IMR-90 (cell line): ENCODE data around the gene SDK1. TPM values are rescaled to one million over a fixed set of nuclear protein-coding genes. Genes with fewer than 3 reads are reported as not detected.

Experiments used
- ATAC-seq: fragments of 200-7000 bp; cut with Tn5 transposase; 2 replicates; pipeline ENCODE4 v1.9.1; 2020; ENCODE audit warnings: low read depth, mild to moderate bottlenecking, moderate library complexity
- BruUV-seq: library from RNA; stranded (reverse); fragments of 400-500 nt; replicated peaks from 2 replicates; lab custom pipeline; 2021; lab: Mats Ljungman, UMichigan
- CTCF ChIA-PET: fragments of 300-600 bp; formaldehyde crosslinking; extraction: SDS; loops from one replicate; lab custom pipeline; 2021; ENCODE audit warnings: antibody characterized with exemption; lab: Yijun Ruan, JAX
- POLR2A ChIA-PET: fragments of 300-600 bp; sonication (Branson Sonifier 250); formaldehyde crosslinking; loops from one replicate; lab custom pipeline; 2022; ENCODE audit warnings: antibody characterized with exemption; ENCODE audit not compliant: unreplicated experiment; lab: Charles Lee
- DNase-seq: peaks from one replicate; pipeline ENCODE4 v3.0.0; 2013
- H2AFZ ChIP-seq: replicated peaks from 2 replicates; pipeline ENCODE3; 2013; ENCODE audit warnings: low read length, mild to moderate bottlenecking; ENCODE audit not compliant: poor library complexity
- H2AK5ac ChIP-seq: 2 replicates; pipeline ENCODE4 v1.6.1; 2013; ENCODE audit warnings: low read depth, low read length, inconsistent platforms
- H2AK9ac ChIP-seq: replicated peaks from 2 replicates; pipeline ENCODE3; 2013; ENCODE audit warnings: mild to moderate bottlenecking, low read depth, low read length, moderate library complexity; ENCODE audit not compliant: poor library complexity
- H2BK120ac ChIP-seq: 2 replicates; pipeline ENCODE4 v1.6.1; 2013; ENCODE audit warnings: low read depth, low read length, inconsistent platforms
- H2BK15ac ChIP-seq: 3 replicates; pipeline ENCODE4 v1.6.1; 2013; ENCODE audit warnings: low read depth, low read length, inconsistent platforms
- H2BK20ac ChIP-seq: 2 replicates; pipeline ENCODE4 v1.6.1; 2013; ENCODE audit warnings: low read depth, mild to moderate bottlenecking, inconsistent platforms, low read length, moderate library complexity
- H2BK5ac ChIP-seq: 2 replicates; pipeline ENCODE4 v1.6.1; 2013; ENCODE audit warnings: mild to moderate bottlenecking, low read depth, low read length, inconsistent platforms; ENCODE audit not compliant: poor library complexity, severe bottlenecking
- H3K14ac ChIP-seq: replicated peaks from 2 replicates; pipeline ENCODE4 v1.6.1; 2013; ENCODE audit warnings: low read depth, low read length, inconsistent platforms
- H3K18ac ChIP-seq: 2 replicates; pipeline ENCODE4 v1.6.1; 2013; ENCODE audit warnings: low read depth, low read length, control low read depth
- H3K23ac ChIP-seq: 2 replicates; pipeline ENCODE4 v1.6.1; 2013; ENCODE audit warnings: low read depth, low read length, inconsistent platforms
- H3K27ac ChIP-seq: 2 replicates; pipeline ENCODE4 v1.5.1; 2013; ENCODE audit warnings: mild to moderate bottlenecking, control low read depth, low read length; ENCODE audit not compliant: insufficient read depth
- H3K27me3 ChIP-seq: 2 replicates; pipeline ENCODE4 v1.6.1; 2013; ENCODE audit warnings: low read length; ENCODE audit not compliant: control insufficient read depth, insufficient read depth
- H3K36me3 ChIP-seq: 2 replicates; pipeline ENCODE4 v1.6.1; 2013; ENCODE audit warnings: low read length, mixed read lengths; ENCODE audit not compliant: control insufficient read depth, insufficient read depth
- H3K4ac ChIP-seq: 2 replicates; pipeline ENCODE4 v1.6.1; 2013; ENCODE audit warnings: low read depth, low read length, inconsistent platforms
- H3K4me1 ChIP-seq: 2 replicates; pipeline ENCODE4 v1.6.1; 2013; ENCODE audit warnings: low read length, mixed read lengths; ENCODE audit not compliant: control insufficient read depth, insufficient read depth
- H3K4me2 ChIP-seq: 2 replicates; pipeline ENCODE4 v1.6.1; 2013; ENCODE audit warnings: low read depth, mild to moderate bottlenecking, control low read depth, low read length, moderate library complexity
- H3K4me3 ChIP-seq: 2 replicates; pipeline ENCODE4 v1.5.1; 2013; ENCODE audit warnings: low read depth, mild to moderate bottlenecking, control low read depth, low read length, moderate library complexity; ENCODE audit not compliant: insufficient read depth
- H3K56ac ChIP-seq: 2 replicates; pipeline ENCODE4 v1.6.1; 2013; ENCODE audit warnings: low read length, inconsistent platforms; ENCODE audit not compliant: insufficient read depth; ENCODE audit errors: extremely low read depth
- H3K79me1 ChIP-seq, 2 experiments: 2 replicates each; pipeline ENCODE4 v1.6.1; 2013; ENCODE audit warnings: low read length in 2 of 2, inconsistent platforms in 1 of 2, low read depth in 1 of 2
- H3K9ac ChIP-seq: 2 replicates; pipeline ENCODE4 v1.6.1; 2013; ENCODE audit warnings: low read depth, low read length, control low read depth
- H3K9me1 ChIP-seq: 2 replicates; pipeline ENCODE4 v1.6.1; 2013; ENCODE audit warnings: low read length, inconsistent platforms; ENCODE audit not compliant: insufficient read depth
- H3K9me3 ChIP-seq: 2 replicates; pipeline ENCODE4 v1.6.1; 2013; ENCODE audit warnings: low read length; ENCODE audit not compliant: control insufficient read depth, insufficient read depth
- H4K20me1 ChIP-seq: 2 replicates; pipeline ENCODE4 v1.6.1; 2013; ENCODE audit warnings: low read length, inconsistent platforms; ENCODE audit not compliant: insufficient read depth
- H4K5ac ChIP-seq: 2 replicates; pipeline ENCODE4 v1.6.1; 2013; ENCODE audit warnings: mild to moderate bottlenecking, low read depth, low read length, control low read depth
- H4K8ac ChIP-seq, 2 experiments: 2 replicates each; pipeline ENCODE4 v1.6.1; 2013; ENCODE audit warnings: low read depth in 2 of 2, low read length in 2 of 2, control low read depth in 1 of 2, inconsistent platforms in 1 of 2
- H4K91ac ChIP-seq: 2 replicates; pipeline ENCODE4 v1.6.1; 2013; ENCODE audit warnings: low read depth, low read length, inconsistent platforms; ENCODE audit not compliant: insufficient read depth
- BHLHE40 ChIP-seq: fragments of 150-350 bp; IDR thresholded peaks from 2 replicates; pipeline ENCODE4 v1.6.1; 2016; ENCODE audit warnings: mild to moderate bottlenecking, low read depth, low read length
- CEBPB ChIP-seq: IDR thresholded peaks from 2 replicates; pipeline ENCODE4 v1.6.1; 2012; ENCODE audit warnings: low read depth, low read length, improper control_type of control experiment
- CHD1 ChIP-seq: IDR thresholded peaks from 2 replicates; pipeline ENCODE4 v1.6.1; 2012; ENCODE audit warnings: low read depth, low read length, improper control_type of control experiment
- CTCF ChIP-seq: conservative IDR thresholded peaks from 2 replicates; pipeline ENCODE4 v1.5.1; 2012; ENCODE audit warnings: mild to moderate bottlenecking, low read depth, low read length, improper control_type of control experiment
- ELK1 ChIP-seq: fragments of 150-350 bp; IDR thresholded peaks from 2 replicates; pipeline ENCODE4 v1.6.1; 2016; ENCODE audit warnings: low read depth, mild to moderate bottlenecking, low read length, moderate library complexity, borderline replicate concordance
- FOS ChIP-seq: fragments of 150-350 bp; IDR thresholded peaks from 2 replicates; pipeline ENCODE4 v1.6.1; 2016; ENCODE audit warnings: low read depth, low read length
- MAFK ChIP-seq: IDR thresholded peaks from 2 replicates; pipeline ENCODE4 v1.6.1; 2012; ENCODE audit warnings: low read depth, low read length, improper control_type of control experiment
- MAZ ChIP-seq: IDR thresholded peaks from 2 replicates; pipeline ENCODE4 v1.6.1; 2012; ENCODE audit warnings: low read depth, mild to moderate bottlenecking, low read length, improper control_type of control experiment, moderate library complexity, borderline replicate concordance
- MXI1 ChIP-seq: IDR thresholded peaks from 2 replicates; pipeline ENCODE4 v1.6.1; 2012; ENCODE audit warnings: low read depth, mild to moderate bottlenecking, low read length, moderate library complexity, borderline replicate concordance
- NFE2L2 ChIP-seq: fragments of 150-350 bp; IDR thresholded peaks from 2 replicates; pipeline ENCODE4 v1.6.1; 2016; ENCODE audit warnings: low read depth, mild to moderate bottlenecking, low read length
- POLR2A ChIP-seq: IDR thresholded peaks from 2 replicates; pipeline ENCODE4 v1.6.1; 2012; ENCODE audit warnings: mild to moderate bottlenecking, low read depth, low read length
- RAD21 ChIP-seq: IDR thresholded peaks from 2 replicates; pipeline ENCODE4 v1.6.1; 2012; ENCODE audit warnings: low read length, improper control_type of control experiment
- RCOR1 ChIP-seq: IDR thresholded peaks from 2 replicates; pipeline ENCODE4 v1.6.1; 2012; ENCODE audit warnings: mild to moderate bottlenecking, low read length, improper control_type of control experiment; ENCODE audit not compliant: insufficient replicate concordance
- RFX5 ChIP-seq: IDR thresholded peaks from 2 replicates; pipeline ENCODE4 v1.8.0; 2012; ENCODE audit warnings: low read depth, mild to moderate bottlenecking, low read length, moderate library complexity
- SMC3 ChIP-seq: fragments of 150-350 bp; IDR thresholded peaks from 2 replicates; pipeline ENCODE4 v1.6.1; 2016; ENCODE audit warnings: low read depth, mild to moderate bottlenecking, antibody characterized with exemption, low read length, moderate library complexity
- USF2 ChIP-seq: fragments of 150-350 bp; IDR thresholded peaks from 2 replicates; pipeline ENCODE4 v1.6.1; 2017; ENCODE audit warnings: mild to moderate bottlenecking, antibody characterized with exemption, low read length, low read depth
- WGBS, 2 experiments: methylation state at CpG; one replicate each; pipeline versions ENCODE4 v1.1.5 to v1.1.7; 2013; ENCODE audit warnings: missing lambda C conversion rate in 2 of 2; ENCODE audit not compliant: insufficient read length in 1 of 2; ENCODE audit errors: extremely low coverage in 2 of 2; 5-methylcytosine and 5-hydroxymethylcytosine counted together
- dilution Hi-C: fragments of 300-500 bp; cut with HindIII; formaldehyde crosslinking; loops from one replicate; pipeline ENCODE4 v1.14.3; 2018; ENCODE audit warnings: low sequenced_read_pairs; ENCODE audit not compliant: unreplicated experiment
- in situ Hi-C: fragments of 300-500 bp; cut with MboI; formaldehyde crosslinking; loops from 3 replicates; pipeline ENCODE4 v1.14.3; 2019; ENCODE audit warnings: low sequenced_read_pairs, inconsistent platforms, mixed read lengths
- intact Hi-C: fragments of 100-400 bp; cut with micrococcal nuclease; formaldehyde crosslinking; loops from 2 replicates; pipeline ENCODE4 v1.10.0; 2022
- polyA plus RNA-seq, 3 experiments: library from polyadenylated mRNA; depleted of rRNA; stranded (reverse); fragments of >200 nt; gene quantifications; 2 replicates each; pipeline ENCODE4 v1.2.3, GENCODE V29; 2012; ENCODE audit warnings: low replicate concordance in 1 of 3
- total RNA-seq: library from RNA; depleted of rRNA; stranded (reverse); fragments of >200 nt; gene quantifications from 2 replicates; pipeline ENCODE4 v1.2.3, GENCODE V29; 2012

The SDK1 gene
- total and polyA plus RNA-seq, 2 of the 4 experiments (the other 2 are of a cell fraction), result 1.5 to 1.6 TPM

GRCh38 chr7:3374239-3374638 lies 73.2 kb downstream of the SDK1 start:
- Histone ChIP-seq H3K4me1 (no peaks in the 10 kb centered on the region), H2BK120ac (no peak overlapping the region), H3K23ac (no peak overlapping the region), H4K91ac (no peak overlapping the region), H3K4me2 (no peak overlapping the region), H3K4me3 (no peak overlapping the region), H3K9me3 (no peaks in the 10 kb centered on the region), H3K36me3 (no peaks in the 10 kb centered on the region), H2BK15ac (no peak overlapping the region), H2AK5ac (no peak overlapping the region), H3K18ac (no peak overlapping the region), H3K14ac (no peak overlapping the region), H2BK20ac (no peak overlapping the region), H4K5ac (no peak overlapping the region), H3K56ac (no peak overlapping the region), H2BK5ac (no peak overlapping the region), H4K20me1 (no peaks in the 10 kb centered on the region), H3K79me1 (no peaks in the 10 kb centered on the region), H4K8ac (no peak overlapping the region), H2AK9ac (no peak overlapping the region), H3K27me3 (no peaks in the 10 kb centered on the region), H3K27ac (no peak overlapping the region), H2AFZ (no peak overlapping the region), H3K9me1 (no peaks in the 10 kb centered on the region), H3K9ac (no peak overlapping the region), H3K4ac (no peak overlapping the region)
- no TSS peak for BruUV-seq
- no peak for ATAC-seq
- TF ChIP-seq POLR2A (no peak), USF2 (no peak), CHD1 (no peak), BHLHE40 (no peak), RFX5 (no peak), NFE2L2 (no peak), ELK1 (no peak), SMC3 (no peak), MXI1 (no peak), MAZ (no peak), RCOR1 (no peak), CEBPB (no peak), CTCF (no peak), RAD21 (no peak), FOS (no peak), MAFK (no peak)
- 20% methylated on average over 1 of the region's 2 CpGs; no CpG with 5 or more reads in 1 of the 2 experiments for WGBS, 2 experiments
- DNase-seq, result no peak
- ChIA-PET POLR2A (no interaction called here), CTCF (no interaction called here)
- intact Hi-C loops (no loop called here), in situ Hi-C loops (no loop called here), dilution Hi-C loops (no loop called here)
